Prostate gland (tissue), 2 donors: ENCODE results near the gene DSCAML1. TPM values are rescaled to one million over a fixed set of nuclear protein-coding genes. Genes with fewer than 3 reads are reported as not detected.

Experiments used
- DNase-seq: peaks from one replicate; pipeline ENCODE4 v3.0.0-alpha.2; 2019; ENCODE audit warnings: low spot score
- H3K27ac ChIP-seq, 2 donors: fragments of 200-600 bp; sonication (generic); 2 replicates each; pipeline ENCODE4 v1.5.1; 2017 to 2019
- H3K27me3 ChIP-seq: fragments of 200-600 bp; sonication (generic); replicated peaks from 2 replicates; pipeline ENCODE4 v1.5.1; 2019; ENCODE audit not compliant: insufficient read depth
- H3K36me3 ChIP-seq, 2 donors: fragments of 200-600 bp; sonication (generic); 1 replicate in 1 of 2; 2 replicates in 1 of 2; pipeline versions ENCODE4 v1.5.1 to v1.8.1; 2017 to 2019
- H3K4me1 ChIP-seq: fragments of 200-600 bp; sonication (generic); replicated peaks from 2 replicates; pipeline ENCODE4 v1.5.1; 2019
- H3K4me3 ChIP-seq, 2 donors: fragments of 200-600 bp; sonication (generic); 2 replicates each; pipeline ENCODE4 v1.5.1; 2017 to 2019
- H3K9me3 ChIP-seq: fragments of 200-600 bp; sonication (generic); 2 replicates; pipeline ENCODE4 v1.5.1; 2017
- POLR2A ChIP-seq: fragments of 450-650 bp; IDR thresholded peaks from one replicate; pipeline ENCODE4 v1.6.1; 2016; ENCODE audit warnings: antibody characterized with exemption, mild to moderate bottlenecking
- POLR2AphosphoS5 ChIP-seq: sonication (generic); formaldehyde crosslinking; IDR thresholded peaks from one replicate; pipeline ENCODE4 v1.6.1; 2017; ENCODE audit warnings: antibody characterized with exemption
- WGBS: methylation state at CpG from one replicate; pipeline ENCODE4 v1.1.5; 2018; 5-methylcytosine and 5-hydroxymethylcytosine counted together
- intact Hi-C: fragments of 100-400 bp; cut with DNase I; formaldehyde crosslinking; loops from one replicate; pipeline ENCODE4 v1.14.2; 2022
- total RNA-seq, 2 donors: library from RNA; depleted of rRNA; stranded (reverse); fragments of >200 nt; gene quantifications; one replicate each; pipeline ENCODE4 v1.1.0, GENCODE V29; 2016
- TF ChIP-seq, protein P1 (sequence below), 4 experiments: fragments of 200-600 bp in 2 of 4; fragments of 450-650 bp in 2 of 4; sonication (generic) in 2 of 4; IDR thresholded peaks; 1 replicate in 3 of 4; 2 replicates in 1 of 4; pipeline ENCODE4 v1.5.1; 2016 to 2019; ENCODE audit warnings: antibody characterized with exemption in 4 of 4, mild to moderate bottlenecking in 2 of 4, moderate library complexity in 2 of 4

DSCAML1 gene
- total RNA-seq, 2 donors from 2014 or later = 0.14 to 2.8 TPM

DNA sequence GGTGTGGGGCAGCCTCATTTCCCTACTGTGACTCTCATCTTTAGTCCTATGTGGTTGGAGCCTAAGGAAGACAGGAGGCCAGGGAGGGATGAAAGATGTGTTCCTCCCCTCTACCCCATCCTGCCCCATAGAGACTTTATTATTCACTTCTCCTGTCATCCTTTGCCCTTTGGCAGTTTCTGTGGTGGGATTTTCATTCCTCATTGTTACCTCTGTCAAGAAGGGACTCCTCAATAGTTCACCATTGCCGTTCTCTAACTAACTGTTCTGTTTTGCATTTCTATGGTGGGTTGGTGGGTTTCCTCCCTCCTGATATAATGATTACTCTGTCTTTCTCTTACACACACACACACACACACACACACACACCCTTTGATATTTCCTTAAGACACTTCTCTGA lies 202.3 kb downstream of the DSCAML1 start:
- Histone ChIP-seq H3K27me3 (peaks cover 5% of the 10 kb centered on the region), H3K36me3 (no peaks in the 10 kb centered on the region), H3K9me3 (no peaks in the 10 kb centered on the region), H3K27ac (no peak overlapping the region), H3K4me3 (no peak overlapping the region), H3K4me1 (no peaks in the 10 kb centered on the region)
- DNase-seq = no peak
- 52% methylated on average over 1 of the region's 1 CpG for WGBS
- TF ChIP-seq POLR2A = no peak
- TF ChIP-seq POLR2AphosphoS5 = no peak
- TF ChIP-seq, protein P1, sequence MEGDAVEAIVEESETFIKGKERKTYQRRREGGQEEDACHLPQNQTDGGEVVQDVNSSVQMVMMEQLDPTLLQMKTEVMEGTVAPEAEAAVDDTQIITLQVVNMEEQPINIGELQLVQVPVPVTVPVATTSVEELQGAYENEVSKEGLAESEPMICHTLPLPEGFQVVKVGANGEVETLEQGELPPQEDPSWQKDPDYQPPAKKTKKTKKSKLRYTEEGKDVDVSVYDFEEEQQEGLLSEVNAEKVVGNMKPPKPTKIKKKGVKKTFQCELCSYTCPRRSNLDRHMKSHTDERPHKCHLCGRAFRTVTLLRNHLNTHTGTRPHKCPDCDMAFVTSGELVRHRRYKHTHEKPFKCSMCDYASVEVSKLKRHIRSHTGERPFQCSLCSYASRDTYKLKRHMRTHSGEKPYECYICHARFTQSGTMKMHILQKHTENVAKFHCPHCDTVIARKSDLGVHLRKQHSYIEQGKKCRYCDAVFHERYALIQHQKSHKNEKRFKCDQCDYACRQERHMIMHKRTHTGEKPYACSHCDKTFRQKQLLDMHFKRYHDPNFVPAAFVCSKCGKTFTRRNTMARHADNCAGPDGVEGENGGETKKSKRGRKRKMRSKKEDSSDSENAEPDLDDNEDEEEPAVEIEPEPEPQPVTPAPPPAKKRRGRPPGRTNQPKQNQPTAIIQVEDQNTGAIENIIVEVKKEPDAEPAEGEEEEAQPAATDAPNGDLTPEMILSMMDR (IDR thresholded peaks at IDR 0.05) = no peak
- intact Hi-C loops = no loop called here

DNA sequence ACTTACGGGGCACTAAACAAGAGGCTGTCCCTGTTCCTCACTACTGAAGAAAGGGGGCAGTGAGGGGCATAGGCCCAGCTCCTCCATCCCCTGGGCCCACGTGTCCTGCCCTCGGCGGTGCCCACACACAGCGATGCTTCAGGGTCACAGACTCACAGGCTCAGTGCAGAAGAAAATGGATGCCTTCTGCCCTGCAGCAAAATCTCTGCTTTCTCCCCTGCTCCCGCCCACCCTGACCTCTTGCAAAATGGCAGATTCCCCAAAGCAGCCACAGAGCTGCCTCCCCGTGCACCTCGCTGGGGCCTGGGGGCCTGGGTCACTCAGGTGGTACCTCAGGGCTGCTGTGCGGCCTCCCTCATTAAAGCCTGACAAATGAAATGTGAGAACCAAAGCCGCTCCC lies 204.0 kb downstream of the DSCAML1 start:
- intact Hi-C loops = no loop called here

DNA sequence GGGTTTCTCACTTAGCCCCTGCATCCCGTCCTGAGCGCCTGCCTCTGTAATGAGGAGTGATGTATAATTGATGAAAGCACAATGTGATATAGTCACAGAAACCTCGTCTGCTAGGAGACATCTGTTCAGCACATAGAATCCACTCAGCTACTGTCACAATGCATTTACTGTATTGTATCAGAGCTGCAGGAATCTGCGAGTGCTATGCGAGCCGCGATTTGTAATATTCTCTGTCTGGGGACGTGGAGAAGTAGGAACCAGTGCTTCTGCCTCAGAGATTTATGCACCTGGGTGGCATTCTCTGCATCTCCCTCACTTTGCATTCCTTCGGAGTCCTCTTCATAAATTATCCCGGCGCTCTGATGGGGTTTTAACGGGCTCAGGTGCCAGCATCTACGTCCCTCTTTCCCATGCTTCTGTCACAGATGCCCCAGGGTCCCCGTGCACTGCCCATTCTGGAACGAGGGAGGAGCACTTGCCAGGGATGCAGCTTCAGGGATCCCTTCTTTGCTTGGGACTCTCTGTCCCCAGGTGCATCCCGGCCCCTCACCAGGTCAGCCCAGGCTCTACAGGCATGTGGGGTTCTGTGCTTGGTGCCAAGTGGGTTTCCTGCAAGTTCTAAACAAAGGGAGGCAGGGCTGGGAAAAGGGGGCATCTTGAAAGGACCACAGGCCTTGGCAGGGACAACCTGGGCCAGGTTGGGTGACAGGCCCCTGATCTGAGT lies 205.5 kb downstream of the DSCAML1 start:
- WGBS = 65% methylated on average over 16 of the region's 16 CpGs
- intact Hi-C loops = no loop called here
- Histone ChIP-seq H3K36me3 (no peaks in the 10 kb centered on the region), H3K4me1 (no peaks in the 10 kb centered on the region), H3K9me3 (no peaks in the 10 kb centered on the region), H3K4me3 (no peak overlapping the region), H3K27me3 (no peaks in the 10 kb centered on the region), H3K27ac (no peak overlapping the region)
- DNase-seq = no peak
- TF ChIP-seq POLR2AphosphoS5 = no peak
- TF ChIP-seq, protein P1 (IDR thresholded peaks at IDR 0.05) = no peak

More for the DNA sequence above, 204.0 kb downstream of the DSCAML1 start:
- Histone ChIP-seq H3K27ac (no peak overlapping the region), H3K4me1 (no peaks in the 10 kb centered on the region), H3K9me3 (no peaks in the 10 kb centered on the region), H3K27me3 (no peaks in the 10 kb centered on the region), H3K36me3 (no peaks in the 10 kb centered on the region), H3K4me3 (no peak overlapping the region)
- no peak for DNase-seq
- 63% methylated on average over 9 of the region's 10 CpGs for WGBS
- no peak for TF ChIP-seq POLR2AphosphoS5
- TF ChIP-seq, protein P1 (IDR thresholded peaks at IDR 0.05) = no peak
- TF ChIP-seq POLR2A = no peak

DNA sequence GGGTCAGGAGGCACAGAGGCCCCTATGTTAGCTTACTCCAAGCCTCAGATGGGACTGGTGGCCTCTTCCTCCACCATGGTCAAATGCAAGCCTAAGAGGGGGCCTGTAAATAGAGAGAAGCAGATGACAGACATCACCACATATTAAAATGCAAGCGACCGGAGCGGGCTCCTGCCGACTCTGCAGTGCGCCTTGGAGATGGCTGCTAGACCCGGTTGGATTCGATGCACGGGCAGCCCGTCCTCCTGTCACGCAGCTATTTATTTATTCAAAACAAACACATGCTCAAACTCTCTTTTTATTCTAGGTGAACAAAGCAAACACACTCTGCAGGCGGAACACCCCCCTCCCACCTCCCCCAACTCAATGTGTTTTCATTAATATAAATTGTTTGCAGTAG lies 208.0 kb downstream of the DSCAML1 start:
- H3K27me3 ChIP-seq = no peaks in the 10 kb centered on the region
- H3K4me1 ChIP-seq = no peaks in the 10 kb centered on the region
- no peak overlapping the region for H3K4me3 ChIP-seq
- H3K36me3 ChIP-seq = no peaks in the 10 kb centered on the region
- no peaks in the 10 kb centered on the region for H3K9me3 ChIP-seq
- H3K27ac ChIP-seq = no peak overlapping the region
- TF ChIP-seq POLR2AphosphoS5 (no peak), POLR2A (no peak)
- TF ChIP-seq, protein P1 (IDR thresholded peaks at IDR 0.05) = no peak
- intact Hi-C loops = no loop called here
- no peak for DNase-seq
- WGBS = 46% methylated on average over 11 of the region's 11 CpGs

DNA sequence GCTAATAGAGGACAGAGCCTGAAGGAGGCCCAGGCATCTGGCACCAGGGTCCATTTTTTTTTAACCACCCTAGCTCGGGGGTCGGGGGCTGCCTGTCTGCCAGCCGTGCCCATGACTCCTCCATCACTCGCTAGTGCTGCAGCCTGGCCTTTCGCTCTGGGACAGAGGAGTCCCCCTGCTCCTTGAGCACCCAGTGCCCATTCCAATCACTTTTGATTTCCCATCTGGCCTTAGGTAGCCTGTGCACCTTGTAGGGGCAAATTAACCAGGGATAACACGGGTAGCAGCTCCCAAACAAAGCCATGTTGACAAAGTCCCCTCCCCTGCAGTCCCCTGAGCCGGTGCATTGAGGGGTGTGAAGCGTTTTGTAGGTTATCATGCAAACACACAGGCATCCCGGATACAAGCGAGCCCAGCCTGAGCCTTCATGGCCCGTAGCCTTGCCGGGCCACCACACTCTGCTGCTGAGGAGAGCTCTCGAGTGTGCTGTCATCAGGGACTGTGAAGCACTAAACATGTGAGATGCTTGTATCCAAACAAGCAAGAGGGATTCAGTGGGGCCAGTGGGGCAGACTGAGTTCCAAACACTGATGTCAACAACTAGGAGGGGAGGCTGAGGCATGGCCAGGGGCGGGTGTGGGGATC lies 208.7 kb downstream of the DSCAML1 start:
- intact Hi-C loops = no loop called here
- H3K4me3 ChIP-seq = no peak overlapping the region
- H3K4me1 ChIP-seq = no peaks in the 10 kb centered on the region
- H3K27ac ChIP-seq = no peak overlapping the region
- TF ChIP-seq POLR2A (no peak), POLR2AphosphoS5 (no peak)
- TF ChIP-seq, protein P1 (IDR thresholded peaks at IDR 0.05) = no peak
- no peaks in the 10 kb centered on the region for H3K36me3 ChIP-seq
- no peaks in the 10 kb centered on the region for H3K9me3 ChIP-seq
- 53% methylated on average over 14 of the region's 14 CpGs for WGBS
- H3K27me3 ChIP-seq = no peaks in the 10 kb centered on the region
- DNase-seq = no peak
